ENCODE results near the gene USP48. TPM values are rescaled to one million over a fixed set of nuclear protein-coding genes. Genes with fewer than 3 reads are reported as not detected.

USP48 gene
- total and polyA plus RNA-seq, 2 of the 8 experiments (the other 6 are each of a cell fraction or from before 2014, with no cell fraction given): 12.8 to 83.5 TPM

DNA sequence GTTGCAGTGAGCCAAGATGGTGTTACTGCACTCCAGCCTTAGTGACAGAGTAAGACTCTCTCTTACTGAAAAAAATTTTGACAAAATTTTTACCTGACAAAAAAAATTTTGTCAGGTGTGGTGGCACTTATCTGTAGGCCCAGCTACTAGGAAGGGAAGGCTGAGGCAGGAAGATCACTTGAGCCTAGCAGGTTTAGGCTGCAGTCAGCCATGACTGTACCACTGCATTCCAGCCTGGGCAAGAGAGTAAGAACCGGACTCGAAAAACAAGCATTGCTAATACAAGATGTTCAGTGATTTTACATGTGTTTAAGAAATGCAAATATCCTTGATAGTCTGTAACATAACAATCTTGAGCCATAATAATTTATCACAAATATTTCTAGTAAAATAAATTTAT lies 46.9 kb downstream of the USP48 start:
- H4K91ac ChIP-seq (replicated peaks; ENCODE audit: insufficient read length, low read length): no peak overlapping the region
- H3K27me3 ChIP-seq (replicated peaks in 1 of 4; ENCODE audit: control insufficient read depth in 3 of 4, extremely low read depth in 1 of 4, insufficient read depth in 3 of 4, low read length in 3 of 4): no peaks in the 10 kb centered on the region
- no peak overlapping the region for H2BK120ac ChIP-seq (replicated peaks; ENCODE audit: low read depth, low read length)
- no peak overlapping the region for H2BK15ac ChIP-seq (ENCODE audit: low read length)
- no peak overlapping the region for H2BK20ac ChIP-seq (ENCODE audit: low read length)
- no peak overlapping the region for H3K23ac ChIP-seq (ENCODE audit: insufficient read length)
- H3K4me2 ChIP-seq (ENCODE audit: insufficient read depth in 1 of 2, low read depth in 2 of 2, low read length in 2 of 2): no peak overlapping the region
- no peak overlapping the region for H2BK12ac ChIP-seq (ENCODE audit: low read depth, low read length)
- 98% methylated on average over 2 of the region's 2 CpGs; no CpG with 5 or more reads in 1 of the 2 experiments for WGBS, 2 experiments (ENCODE audit: extremely low coverage in 1 of 2, insufficient coverage in 1 of 2, insufficient read length in 1 of 2, insufficient replicate concordance in 2 of 2, low coverage in 1 of 2, low lambda C conversion rate in 2 of 2, missing lambda C conversion rate in 1 of 2)
- H3K36me3 ChIP-seq (ENCODE audit: control insufficient read depth in 2 of 4, insufficient read depth in 4 of 4, low read length in 3 of 4): peaks cover 0 to 45% (median 19%) of the 10 kb centered on the region in 4 experiments; a peak in 5 of 8 replicates
- no peak overlapping the region for H2BK5ac ChIP-seq (ENCODE audit: low read depth, low read length)
- H4K5ac ChIP-seq (ENCODE audit: insufficient read length, low read depth, low read length): no peak overlapping the region
- no peak overlapping the region for H3K9ac ChIP-seq (replicated peaks in 1 of 4; ENCODE audit: extremely low read depth in 1 of 4, low read depth in 3 of 4, low read length in 3 of 4)
- H3K18ac ChIP-seq (ENCODE audit: extremely low read depth, low read length): no peak overlapping the region
- H3K4ac ChIP-seq (replicated peaks; ENCODE audit: insufficient read length, low read depth, low read length): no peak overlapping the region
- H4K20me1 ChIP-seq (replicated peaks in 1 of 2; ENCODE audit: control insufficient read depth in 1 of 2, insufficient read depth in 2 of 2, low read length in 2 of 2): peaks cover 0 to 3% of the 10 kb centered on the region in 2 experiments
- no peak overlapping the region for H2AFZ ChIP-seq (ENCODE audit: low read length)
- no peak overlapping the region for H3K4me3 ChIP-seq (ENCODE audit: extremely low read depth in 1 of 4, insufficient read depth in 2 of 4, low read depth in 3 of 4, low read length in 4 of 4)
- no peak overlapping the region for H3K14ac ChIP-seq (ENCODE audit: insufficient read length)
- FAIRE-seq (no peak), DNase-seq (ENCODE audit: low read depth in 1 of 2, low spot score in 2 of 2) (no peak)
- H3K79me2 ChIP-seq (ENCODE audit: control insufficient read depth in 1 of 2, insufficient read depth in 2 of 2, low read length in 2 of 2): no peaks in the 10 kb centered on the region
- no peak overlapping the region for H4K8ac ChIP-seq (ENCODE audit: extremely low read depth, insufficient read depth, low read length)
- ChIA-PET CTCF (ENCODE audit: partially characterized antibody) (no interaction called here), POLR2A (ENCODE audit: partially characterized antibody) (no interaction called here)
- H3K23me2 ChIP-seq (ENCODE audit: low read depth, low read length): no peaks in the 10 kb centered on the region
- H2AK5ac ChIP-seq (ENCODE audit: low read depth, low read length): no peak overlapping the region
- no peaks in the 10 kb centered on the region for H3K9me3 ChIP-seq (ENCODE audit: insufficient read depth in 2 of 2, low read depth in 1 of 2, low read length in 1 of 2)
- H3K27ac ChIP-seq (ENCODE audit: low read depth, low read length): no peak overlapping the region
- H3K79me1 ChIP-seq (ENCODE audit: low read depth, low read length): no peaks in the 10 kb centered on the region; the same call in 1 of the 2 replicates
- H3K56ac ChIP-seq (replicated peaks; ENCODE audit: insufficient read length, low read depth, low read length): no peak overlapping the region
- H3K4me1 ChIP-seq (replicated peaks in 1 of 4; ENCODE audit: control insufficient read depth in 3 of 4, insufficient read depth in 4 of 4, low read length in 3 of 4): no peaks in the 10 kb centered on the region
